ENCODE data around the gene CLIP1.

DNA sequence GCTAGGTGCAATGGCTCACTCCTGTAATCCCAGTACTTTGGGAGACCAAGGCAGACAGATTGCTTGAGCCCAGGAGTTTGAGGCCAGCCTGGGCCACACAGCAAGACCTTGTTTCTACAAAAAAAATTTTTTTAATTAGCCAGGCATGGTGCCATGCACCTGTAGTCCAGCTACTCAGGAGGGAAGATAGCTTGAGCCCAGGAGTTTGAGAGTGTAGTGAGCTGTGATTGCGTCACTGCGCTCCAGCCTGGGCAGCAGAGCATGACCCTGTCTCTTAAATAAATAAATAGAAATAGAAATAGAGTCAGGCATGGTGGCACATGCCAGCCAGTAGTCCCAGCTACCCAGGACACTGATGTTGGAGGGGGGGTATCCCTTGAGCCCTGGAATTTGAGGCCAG is 36.7 kb upstream of the CLIP1 start:
- TF ChIP-seq, protein P1, sequence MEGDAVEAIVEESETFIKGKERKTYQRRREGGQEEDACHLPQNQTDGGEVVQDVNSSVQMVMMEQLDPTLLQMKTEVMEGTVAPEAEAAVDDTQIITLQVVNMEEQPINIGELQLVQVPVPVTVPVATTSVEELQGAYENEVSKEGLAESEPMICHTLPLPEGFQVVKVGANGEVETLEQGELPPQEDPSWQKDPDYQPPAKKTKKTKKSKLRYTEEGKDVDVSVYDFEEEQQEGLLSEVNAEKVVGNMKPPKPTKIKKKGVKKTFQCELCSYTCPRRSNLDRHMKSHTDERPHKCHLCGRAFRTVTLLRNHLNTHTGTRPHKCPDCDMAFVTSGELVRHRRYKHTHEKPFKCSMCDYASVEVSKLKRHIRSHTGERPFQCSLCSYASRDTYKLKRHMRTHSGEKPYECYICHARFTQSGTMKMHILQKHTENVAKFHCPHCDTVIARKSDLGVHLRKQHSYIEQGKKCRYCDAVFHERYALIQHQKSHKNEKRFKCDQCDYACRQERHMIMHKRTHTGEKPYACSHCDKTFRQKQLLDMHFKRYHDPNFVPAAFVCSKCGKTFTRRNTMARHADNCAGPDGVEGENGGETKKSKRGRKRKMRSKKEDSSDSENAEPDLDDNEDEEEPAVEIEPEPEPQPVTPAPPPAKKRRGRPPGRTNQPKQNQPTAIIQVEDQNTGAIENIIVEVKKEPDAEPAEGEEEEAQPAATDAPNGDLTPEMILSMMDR (IDR thresholded peaks at IDR 0.05; ENCODE audit: low read depth, low read length, poor library complexity, severe bottlenecking): no peak
- TF ChIP-seq EZH2phosphoT487 (IDR thresholded peaks at IDR 0.05; ENCODE audit: borderline replicate concordance, low read length): no peak
